HK-2 (cell line): ENCODE measurements around the gene COG1.
A peak's percentile ranks its signal among the peaks of the same experiment; 100 is the strongest.

Source experiments
- DNase-seq: peaks from one replicate; pipeline ENCODE4 v3.0.0-alpha.2; 2018; ENCODE audit not compliant: unreplicated experiment

COG1 gene

GRCh38 chr17:73228748-73229236 is 35.9 kb downstream of the COG1 start:
- DNase-seq = no peak

DNA sequence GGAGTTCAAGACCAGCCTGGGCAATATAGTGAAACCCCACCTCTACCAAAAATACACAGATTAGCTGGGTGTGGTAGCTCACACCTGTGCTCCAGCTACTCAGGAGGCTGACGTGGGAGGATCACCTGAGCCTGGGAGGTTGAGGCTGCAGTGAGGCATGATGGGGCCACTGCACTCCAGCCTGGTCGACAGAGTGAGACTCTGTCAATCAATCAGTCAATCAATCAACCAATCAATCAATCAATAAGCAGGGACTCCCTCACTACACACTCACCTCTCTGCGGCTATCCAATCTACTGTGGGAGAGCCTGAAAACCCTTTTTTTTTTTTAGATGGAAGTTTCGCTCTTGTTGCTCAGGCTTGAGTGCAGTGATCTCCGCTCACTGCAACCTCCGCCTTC is 37.2 kb downstream of the COG1 start:
- DNase-seq = no peak

GRCh38 chr17:73231395-73231794 is 38.5 kb downstream of the COG1 start:
- DNase-seq = peak; percentile 13

GRCh38 chr17:73231841-73232586 is 39.2 kb downstream of the COG1 start:
- peak; percentile 95 for DNase-seq

DNA sequence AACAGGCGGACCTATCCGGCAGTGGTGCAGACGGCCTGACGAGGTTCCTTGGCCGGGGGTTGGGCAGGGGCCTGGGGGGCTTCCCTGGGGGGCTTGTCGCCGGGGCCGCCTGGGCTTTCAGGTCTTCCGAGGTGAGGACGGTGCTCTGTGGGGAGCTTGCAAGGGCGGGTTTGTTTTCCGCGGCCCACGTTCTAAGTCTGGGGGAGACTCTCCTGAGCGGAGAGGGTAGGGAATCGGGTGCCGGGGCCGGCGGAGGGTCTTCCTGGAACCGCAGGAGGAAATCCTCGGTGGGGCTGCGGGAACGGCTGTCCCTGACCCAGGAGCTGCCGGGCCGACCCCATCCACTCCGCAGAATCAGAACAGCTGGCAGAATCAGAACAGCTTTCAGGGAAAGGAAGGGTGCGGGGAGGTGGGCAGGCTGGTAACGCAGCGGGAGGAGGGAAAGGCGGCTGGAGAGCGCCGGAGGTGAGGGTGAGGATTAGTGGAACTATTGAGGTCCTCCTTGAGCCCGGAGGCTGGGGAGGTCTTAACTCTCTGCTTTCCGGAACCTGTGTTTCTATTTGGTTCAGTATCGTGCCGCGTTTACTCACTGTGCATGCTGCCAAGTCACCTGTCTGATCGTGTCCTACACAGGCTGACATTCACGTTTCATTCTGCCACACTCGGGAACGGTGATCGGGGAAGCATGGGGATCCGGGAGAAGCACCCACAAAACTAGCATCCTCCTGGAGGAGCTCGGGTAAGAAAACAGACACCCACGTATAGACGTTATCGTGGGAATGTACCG is 39.9 kb downstream of the COG1 start:
- DNase-seq = peak; percentile 35

DNA sequence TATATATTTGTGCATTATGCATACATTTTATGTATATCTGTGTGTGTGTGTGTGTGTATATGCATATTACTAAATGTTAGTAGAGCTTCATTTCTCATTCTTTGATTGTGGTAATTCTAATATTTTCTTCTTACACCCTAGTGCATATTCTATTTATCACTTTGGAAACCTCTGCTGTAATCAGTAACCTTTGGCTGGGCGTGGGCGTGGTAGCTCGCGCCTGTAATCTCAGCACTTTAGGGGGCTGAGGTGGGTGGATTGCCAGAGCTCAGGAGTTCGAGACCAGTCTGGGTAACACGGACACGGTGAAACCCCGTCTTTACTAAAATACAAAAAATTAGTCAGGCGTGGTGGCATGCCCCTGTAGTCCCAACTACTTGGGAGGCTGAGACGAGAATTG is 41.9 kb downstream of the COG1 start:
- no peak for DNase-seq

GRCh38 chr17:73237714-73238113 is 44.9 kb downstream of the COG1 start:
- no peak for DNase-seq

GRCh38 chr17:73240561-73240960 is 47.7 kb downstream of the COG1 start:
- no peak for DNase-seq

DNA sequence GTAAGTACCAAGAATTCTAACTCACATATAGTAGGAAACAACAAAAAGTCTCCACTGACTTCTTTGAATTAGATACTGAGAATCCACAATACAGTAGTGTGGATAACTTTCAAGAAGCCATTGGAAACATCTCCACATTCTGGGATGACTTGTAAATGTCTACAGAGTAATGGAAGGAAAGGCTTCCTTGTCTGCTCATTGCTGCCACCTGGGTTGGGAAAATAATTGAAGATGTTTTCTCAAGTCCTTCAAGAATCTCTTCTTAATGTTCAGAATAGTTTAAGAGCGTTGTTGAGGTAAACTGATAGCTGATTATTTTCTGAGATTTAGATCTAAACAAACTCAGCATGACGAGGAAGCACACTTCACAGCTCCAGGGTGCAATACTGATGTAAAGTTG is 54.9 kb downstream of the COG1 start:
- no peak for DNase-seq

DNA sequence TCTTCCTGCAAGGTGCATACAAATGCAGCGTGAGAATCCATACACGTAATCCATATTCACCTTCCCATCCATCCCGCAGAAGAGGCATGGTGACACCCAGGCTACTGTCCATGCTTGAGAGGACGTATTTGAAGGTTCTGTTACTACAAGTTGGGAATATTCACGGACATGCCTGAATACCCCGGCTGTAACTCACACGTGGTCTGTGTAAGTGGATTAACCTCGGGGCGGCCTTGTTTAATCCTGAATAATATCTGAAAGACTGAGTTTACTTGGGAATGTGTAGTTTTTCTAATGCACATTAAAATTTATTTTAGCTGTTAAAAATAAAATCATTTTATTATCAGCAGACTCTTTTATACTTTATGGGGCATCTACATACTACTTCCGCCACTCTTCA is 55.7 kb downstream of the COG1 start:
- no peak for DNase-seq

DNA sequence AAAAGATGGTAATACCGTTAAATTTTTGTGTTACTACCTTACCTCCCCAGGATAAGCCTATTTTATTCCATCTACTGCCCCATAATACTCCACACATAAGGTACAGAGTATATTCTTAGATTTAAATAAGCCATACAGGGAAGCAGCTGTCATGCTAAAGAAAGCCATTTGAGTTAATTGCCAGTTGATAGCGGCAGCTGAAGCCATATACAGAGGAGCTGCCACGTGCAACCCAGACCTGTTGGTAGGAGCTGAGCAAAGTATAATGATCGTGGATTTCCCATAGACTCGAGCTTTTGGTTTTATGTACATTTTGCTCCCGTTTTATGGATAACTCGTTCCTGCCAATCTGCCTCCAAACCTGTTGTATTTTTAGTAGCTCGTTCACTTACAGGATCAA is 56.8 kb downstream of the COG1 start:
- DNase-seq = no peak

DNA sequence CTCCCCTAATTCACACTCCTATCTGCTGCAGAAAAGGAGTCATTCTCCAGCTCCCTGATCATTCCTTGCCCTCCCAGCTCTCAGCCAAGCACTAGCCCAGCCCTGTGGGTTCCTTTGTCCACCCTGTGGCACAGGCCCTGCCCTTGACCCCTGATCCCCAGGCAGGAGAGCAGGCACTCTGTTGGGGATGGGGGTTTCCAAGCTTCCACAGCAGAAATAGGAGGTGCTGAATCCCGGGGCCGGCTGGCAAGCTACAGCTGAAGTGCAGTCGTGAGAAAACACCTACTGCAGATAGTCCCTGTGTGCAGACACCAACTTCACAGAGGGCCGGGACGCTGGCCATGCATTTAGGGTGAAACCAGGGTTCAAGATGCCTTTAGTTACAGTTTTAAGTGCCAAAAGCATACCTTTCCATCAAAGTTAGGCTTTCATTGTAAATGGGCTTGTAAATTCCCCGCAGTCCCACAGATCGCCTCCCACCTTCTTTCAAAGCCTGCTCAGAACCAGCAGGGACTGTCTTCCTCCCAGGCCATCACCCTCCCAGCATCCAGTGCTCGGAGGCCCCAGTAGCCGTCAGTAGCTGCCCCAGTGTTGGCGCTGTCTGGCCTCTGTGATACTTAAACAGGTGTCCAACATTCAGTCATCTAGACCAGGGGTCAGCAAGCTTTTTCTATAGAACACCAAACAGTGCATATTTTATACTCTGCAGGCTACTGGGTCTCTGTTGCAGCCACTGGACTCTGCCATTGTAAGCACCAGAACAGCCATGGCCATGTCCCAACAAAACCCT is 58.2 kb downstream of the COG1 start:
- DNase-seq = no peak

GRCh38 chr17:73251871-73252270 is 59.0 kb downstream of the COG1 start:
- no peak for DNase-seq

- DNase-seq = peak; percentile 53
Measured at GRCh38 chr17:73255671-73256181, 62.9 kb downstream of the COG1 start.

GRCh38 chr17:73256220-73256619 is 63.4 kb downstream of the COG1 start:
- no peak for DNase-seq

DNA sequence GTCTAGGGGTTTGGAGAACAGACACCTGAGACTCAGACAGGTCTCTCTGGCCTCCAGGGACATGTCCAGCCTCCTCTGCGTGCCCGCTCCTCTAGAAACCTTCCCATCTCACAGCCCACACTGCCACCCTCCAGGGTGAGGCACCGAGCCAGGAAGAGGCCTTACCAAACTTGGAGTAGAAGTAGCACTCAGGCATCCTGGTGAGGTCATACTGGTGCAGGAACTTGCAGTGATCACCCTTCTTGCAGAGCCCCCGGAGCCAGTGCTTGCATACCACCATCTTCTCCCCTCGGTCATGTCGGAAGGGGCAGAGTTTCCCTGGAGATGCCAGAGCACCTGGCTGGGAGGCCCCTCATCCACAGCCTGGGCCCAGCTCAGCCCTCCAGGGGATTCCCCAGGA is 64.7 kb downstream of the COG1 start:
- no peak for DNase-seq
